CD4-positive, alpha-beta T cell treated with Interleukin-21 for 1 hour (primary cell): ENCODE measurements around the gene XPNPEP1.

Experiments used
- DNase-seq: peaks from one replicate; pipeline ENCODE4 v3.0.0-alpha.2; 2020

XPNPEP1 gene

GRCh38 chr10:109947111-109947920, 24.0 kb upstream of the XPNPEP1 start:
- no peak for DNase-seq

GRCh38 chr10:109946680-109947079, 23.4 kb upstream of the XPNPEP1 start:
- DNase-seq = no peak

GRCh38 chr10:109945473-109946177, 22.3 kb upstream of the XPNPEP1 start:
- no peak for DNase-seq

GRCh38 chr10:109944613-109945012, 21.3 kb upstream of the XPNPEP1 start:
- DNase-seq = no peak

- DNase-seq = no peak
Measured at GRCh38 chr10:109941236-109941862, 18.0 kb upstream of the XPNPEP1 start.

- DNase-seq = no peak
Measured at GRCh38 chr10:109940553-109940952, 17.2 kb upstream of the XPNPEP1 start.

- DNase-seq = no peak
Measured at GRCh38 chr10:109940117-109940516, 16.8 kb upstream of the XPNPEP1 start.

GRCh38 chr10:109939315-109939961, 16.1 kb upstream of the XPNPEP1 start:
- DNase-seq = no peak

GRCh38 chr10:109937460-109938065, 14.3 kb upstream of the XPNPEP1 start:
- DNase-seq = no peak

- no peak for DNase-seq
Measured at GRCh38 chr10:109934958-109935793, 11.9 kb upstream of the XPNPEP1 start.

GRCh38 chr10:109933984-109934565, 10.8 kb upstream of the XPNPEP1 start:
- peak; percentile 53 for DNase-seq

- DNase-seq = no peak
Measured at GRCh38 chr10:109932968-109933367, 9.7 kb upstream of the XPNPEP1 start.

- DNase-seq = no peak
Measured at GRCh38 chr10:109932391-109932790, 9.1 kb upstream of the XPNPEP1 start.

- DNase-seq = no peak
Measured at GRCh38 chr10:109931163-109931562, 7.9 kb upstream of the XPNPEP1 start.

- DNase-seq = no peak
Measured at GRCh38 chr10:109929501-109930219, 6.3 kb upstream of the XPNPEP1 start.

- no peak for DNase-seq
Measured at GRCh38 chr10:109928475-109928891, 5.2 kb upstream of the XPNPEP1 start.

GRCh38 chr10:109926825-109927224, 3.5 kb upstream of the XPNPEP1 start:
- no peak for DNase-seq

GRCh38 chr10:109926061-109926745, 2.9 kb upstream of the XPNPEP1 start:
- no peak for DNase-seq

- no peak for DNase-seq
Measured at GRCh38 chr10:109924967-109925620, 1.8 kb upstream of the XPNPEP1 start.

GRCh38 chr10:109924087-109924486, 776 bp upstream of the XPNPEP1 start:
- DNase-seq = no peak
